Smooth muscle cell (in vitro differentiated cells): ENCODE results near the gene ICE1. TPM values are rescaled to one million over a fixed set of nuclear protein-coding genes. Genes with fewer than 3 reads are reported as not detected.

Experiments
- DNase-seq: peaks from one replicate; lab custom pipeline; 2025; ENCODE audit not compliant: unreplicated experiment; lab: John Stamatoyannopoulos, UW
- H2AFZ ChIP-seq: fragments of 200-600 bp; sonication (generic); 2 replicates; pipeline ENCODE4 v1.6.0; 2016; ENCODE audit warnings: antibody characterized with exemption, low read depth, mild to moderate bottlenecking
- H3F3A ChIP-seq: fragments of 200-600 bp; sonication (generic); 2 replicates; pipeline ENCODE4 v1.6.0; 2017; ENCODE audit warnings: antibody characterized with exemption, low read depth
- H3K27ac ChIP-seq: fragments of 200-600 bp; sonication (generic); 2 replicates; pipeline ENCODE4 v1.5.1; 2016; ENCODE audit warnings: low read depth, mild to moderate bottlenecking
- H3K27me3 ChIP-seq: fragments of 200-600 bp; sonication (generic); 2 replicates; pipeline ENCODE4 v1.6.1; 2016; ENCODE audit warnings: low read depth, mild to moderate bottlenecking
- H3K36me3 ChIP-seq: fragments of 200-600 bp; sonication (generic); 2 replicates; pipeline ENCODE4 v1.5.1; 2016; ENCODE audit warnings: low read depth
- H3K4me1 ChIP-seq: fragments of 200-600 bp; sonication (generic); 2 replicates; pipeline ENCODE4 v1.5.1; 2016; ENCODE audit warnings: low read depth
- H3K4me2 ChIP-seq: fragments of 200-600 bp; sonication (generic); 2 replicates; pipeline ENCODE4 v1.6.0; 2016; ENCODE audit warnings: mild to moderate bottlenecking
- H3K4me3 ChIP-seq: fragments of 200-600 bp; sonication (generic); 2 replicates; pipeline ENCODE4 v1.5.1; 2016; ENCODE audit warnings: mild to moderate bottlenecking
- H3K79me2 ChIP-seq: fragments of 200-600 bp; sonication (generic); 2 replicates; pipeline ENCODE4 v1.6.0; 2016; ENCODE audit warnings: low read depth, mild to moderate bottlenecking
- H3K9ac ChIP-seq: fragments of 200-600 bp; sonication (generic); 2 replicates; pipeline ENCODE4 v1.6.0; 2016; ENCODE audit warnings: low read depth
- H3K9me3 ChIP-seq: fragments of 200-600 bp; sonication (generic); replicated peaks from 2 replicates; pipeline ENCODE4 v1.5.1; 2016; ENCODE audit warnings: low read depth
- H4K20me1 ChIP-seq: fragments of 200-600 bp; sonication (generic); 2 replicates; pipeline ENCODE4 v1.6.0; 2016; ENCODE audit warnings: low read depth
- CTCF ChIP-seq: fragments of 200-600 bp; sonication (generic); IDR thresholded peaks from 2 replicates; pipeline ENCODE4 v1.5.1; 2017; ENCODE audit warnings: borderline replicate concordance, mild to moderate bottlenecking, antibody characterized with exemption; ENCODE audit not compliant: insufficient read depth, poor library complexity, severe bottlenecking
- WGBS: methylation state at CpG from one replicate; pipeline ENCODE4 v1.1.7; 2016; ENCODE audit warnings: low lambda C conversion rate; 5-methylcytosine and 5-hydroxymethylcytosine counted together
- polyA plus RNA-seq: library from polyadenylated mRNA; unstranded; fragments of >200 nt; fragmentation: Nextera tagmentation; extraction: Ambion mirVana; gene quantifications from 2 replicates; pipeline ENCODE4 v1.2.1, GENCODE V29; 2016
- total RNA-seq: library from RNA; depleted of rRNA; stranded (reverse); fragments of >200 nt; gene quantifications from 2 replicates; pipeline ENCODE4 v1.2.3, GENCODE V29; 2014

Gene ICE1
- total and polyA plus RNA-seq, 2 experiments from 2014 or later: 10.2 to 25.4 TPM

GRCh38 chr5:5453131-5453530 is 30.7 kb downstream of the ICE1 start:
- WGBS: 95% methylated on average over 3 of the region's 3 CpGs
- TF ChIP-seq CTCF: no peak

GRCh38 chr5:5454391-5454790 is 31.9 kb downstream of the ICE1 start:
- Histone ChIP-seq H4K20me1 (peaks cover 5% of the 10 kb centered on the region), H3K4me2 (no peak overlapping the region), H3K27me3 (no peaks in the 10 kb centered on the region), H2AFZ (no peak overlapping the region), H3F3A (no peaks in the 10 kb centered on the region), H3K4me1 (no peaks in the 10 kb centered on the region), H3K9ac (no peak overlapping the region), H3K4me3 (no peak overlapping the region), H3K9me3 (no peaks in the 10 kb centered on the region), H3K36me3 (peaks cover 20% of the 10 kb centered on the region), H3K27ac (no peak overlapping the region), H3K79me2 (peaks cover 3% of the 10 kb centered on the region)
- 98% methylated on average over 5 of the region's 5 CpGs for WGBS
- no peak for DNase-seq
- no peak for TF ChIP-seq CTCF

More at GRCh38 chr5:5453131-5453530, 30.7 kb downstream of the ICE1 start:
- Histone ChIP-seq H2AFZ (no peak overlapping the region), H3K36me3 (peaks cover 18% of the 10 kb centered on the region), H3K4me3 (no peak overlapping the region), H3K79me2 (peaks cover 3% of the 10 kb centered on the region), H3F3A (no peaks in the 10 kb centered on the region), H3K27ac (no peak overlapping the region), H4K20me1 (no peaks in the 10 kb centered on the region), H3K9me3 (no peaks in the 10 kb centered on the region), H3K9ac (no peak overlapping the region), H3K4me1 (no peaks in the 10 kb centered on the region), H3K27me3 (no peaks in the 10 kb centered on the region), H3K4me2 (no peak overlapping the region)
- no peak for DNase-seq

- WGBS: 70% methylated on average over 5 of the region's 5 CpGs
Observed at GRCh38 chr5:5456858-5457257, 34.4 kb downstream of the ICE1 start.

More at GRCh38 chr5:5456858-5457257, 34.4 kb downstream of the ICE1 start:
- Histone ChIP-seq H3K4me1 (no peaks in the 10 kb centered on the region), H3K9ac (no peak overlapping the region), H4K20me1 (peaks cover 13% of the 10 kb centered on the region), H2AFZ (no peak overlapping the region), H3K36me3 (peaks cover 20% of the 10 kb centered on the region), H3K9me3 (no peaks in the 10 kb centered on the region), H3K27me3 (no peaks in the 10 kb centered on the region), H3K27ac (no peak overlapping the region), H3K4me2 (no peak overlapping the region), H3K4me3 (no peak overlapping the region), H3K79me2 (no peaks in the 10 kb centered on the region), H3F3A (no peaks in the 10 kb centered on the region)
- DNase-seq: no peak
- no peak for TF ChIP-seq CTCF
